ENCODE data around the gene ASTL.

DNA sequence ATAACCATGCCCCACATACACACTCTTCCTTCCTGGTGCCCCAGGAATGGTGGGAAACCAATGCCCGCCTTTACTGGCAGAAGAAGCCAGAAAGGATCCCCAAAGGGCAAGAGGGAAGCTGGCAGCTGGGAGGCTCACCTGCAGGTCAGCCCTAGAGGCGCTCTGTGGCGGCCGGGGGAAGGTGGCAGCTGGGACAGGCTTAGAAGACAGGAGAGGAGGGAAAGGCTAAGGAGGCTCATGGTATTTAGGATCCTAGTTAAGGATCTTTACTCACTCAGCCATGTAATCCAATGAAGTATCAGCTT, 45.8 kb downstream of the ASTL start:
- TF ChIP-seq EP300 (IDR thresholded peaks at IDR 0.05; ENCODE audit: borderline replicate concordance) (no peak), RAD21 (IDR thresholded peaks at IDR 0.05; ENCODE audit: low read depth) (no peak), REST (IDR thresholded peaks at IDR 0.05; ENCODE audit: low read depth) (no peak), YY1 (IDR thresholded peaks at IDR 0.05; ENCODE audit: low read depth) (no peak), CREB1 (IDR thresholded peaks at IDR 0.05; ENCODE audit: low read depth) (no peak), MAX (IDR thresholded peaks at IDR 0.05) (no peak), NFIC (IDR thresholded peaks at IDR 0.05) (no peak), TEAD4 (IDR thresholded peaks at IDR 0.05) (no peak), EGR1 (IDR thresholded peaks at IDR 0.05) (no peak), TAF1 (IDR thresholded peaks at IDR 0.05; ENCODE audit: low read depth) (no peak), ZBTB7A (IDR thresholded peaks at IDR 0.05; ENCODE audit: low read depth) (no peak), CEBPB (IDR thresholded peaks at IDR 0.05) (no peak), FOXM1 (IDR thresholded peaks at IDR 0.05; ENCODE audit: borderline replicate concordance, low read depth) (no peak)
- TF ChIP-seq, protein P1, sequence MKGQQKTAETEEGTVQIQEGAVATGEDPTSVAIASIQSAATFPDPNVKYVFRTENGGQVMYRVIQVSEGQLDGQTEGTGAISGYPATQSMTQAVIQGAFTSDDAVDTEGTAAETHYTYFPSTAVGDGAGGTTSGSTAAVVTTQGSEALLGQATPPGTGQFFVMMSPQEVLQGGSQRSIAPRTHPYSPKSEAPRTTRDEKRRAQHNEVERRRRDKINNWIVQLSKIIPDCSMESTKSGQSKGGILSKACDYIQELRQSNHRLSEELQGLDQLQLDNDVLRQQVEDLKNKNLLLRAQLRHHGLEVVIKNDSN (IDR thresholded peaks at IDR 0.05) = no peak
